GM19467 (cell line): ENCODE data around the gene FBRSL1.

Experiments used
- ATAC-seq: cut with Tn5 transposase; IDR thresholded peaks from one replicate; pipeline ENCODE4 v1.9.1; 2021; ENCODE audit warnings: mild to moderate bottlenecking, moderate library complexity; ENCODE audit not compliant: unreplicated experiment

Gene FBRSL1

GRCh38 chr12:132508860-132509732, 19.1 kb downstream of the FBRSL1 start:
- no peak for ATAC-seq

- ATAC-seq, result no peak
Observed at GRCh38 chr12:132510111-132510724, 20.3 kb downstream of the FBRSL1 start.

- ATAC-seq, result no peak
Observed at GRCh38 chr12:132510746-132511477, 21.0 kb downstream of the FBRSL1 start.

GRCh38 chr12:132511516-132512196, 21.7 kb downstream of the FBRSL1 start:
- ATAC-seq, result no peak

- ATAC-seq, result no peak
Observed at GRCh38 chr12:132512197-132513069, 22.5 kb downstream of the FBRSL1 start.

- no peak for ATAC-seq
Observed at GRCh38 chr12:132513070-132513398, 23.1 kb downstream of the FBRSL1 start.

GRCh38 chr12:132513458-132514135, 23.6 kb downstream of the FBRSL1 start:
- no peak for ATAC-seq

GRCh38 chr12:132514216-132514820, 24.4 kb downstream of the FBRSL1 start:
- ATAC-seq, result no peak

GRCh38 chr12:132514838-132515237, 24.9 kb downstream of the FBRSL1 start:
- ATAC-seq, result no peak

- ATAC-seq, result no peak
Observed at GRCh38 chr12:132516095-132517012, 26.4 kb downstream of the FBRSL1 start.

- ATAC-seq, result no peak
Observed at GRCh38 chr12:132517013-132517739, 27.2 kb downstream of the FBRSL1 start.

- ATAC-seq, result no peak
Observed at GRCh38 chr12:132517740-132518100, 27.8 kb downstream of the FBRSL1 start.

- no peak for ATAC-seq
Observed at GRCh38 chr12:132518354-132518992, 28.5 kb downstream of the FBRSL1 start.

- ATAC-seq, result no peak
Observed at GRCh38 chr12:132520421-132521199, 30.7 kb downstream of the FBRSL1 start.

- ATAC-seq, result no peak
Observed at GRCh38 chr12:132521200-132521580, 31.2 kb downstream of the FBRSL1 start.

GRCh38 chr12:132521712-132522292, 31.9 kb downstream of the FBRSL1 start:
- ATAC-seq, result no peak
